Right ventricle myocardium superior (tissue), 1 donor: ENCODE data around the gene MCFD2. TPM values are rescaled to one million over a fixed set of nuclear protein-coding genes. Genes with fewer than 3 reads are reported as not detected.
"Not testable (repeated sequence)": the region's sequence is repeated elsewhere in the genome, so short reads cannot be mapped to it uniquely, and the experiment has no call there.

ENCODE experiments used
- ATAC-seq: fragments of 200-7000 bp; cut with Tn5 transposase; one replicate; pipeline ENCODE4 v1.9.1; 2020; ENCODE audit warnings: mild to moderate bottlenecking; ENCODE audit not compliant: poor library complexity
- DNase-seq: peaks from one replicate; pipeline ENCODE4 v3.0.0-alpha.2; 2020
- intact Hi-C: fragments of 100-400 bp; cut with DNase I; formaldehyde crosslinking; loops from one replicate; pipeline ENCODE4 v1.11.2; 2022
- total RNA-seq: library from RNA; stranded (reverse); fragmentation: NEBNext Ultra II Directional; extraction: Animal tissue kit (Norgen Biotek cat#: 25700); gene quantifications from one replicate; pipeline ENCODE4 v1.2.1, GENCODE V29; 2021
- donor health status: DM: no; HTN: yes; CAD: no; lungs with severe emphysema.

Gene MCFD2
- total RNA-seq, 1 donor from 2014 or later, result 57.1 TPM

GRCh38 chr2:46913471-46914381 is 1.9 kb downstream of the MCFD2 start:
- DNase-seq (no peak), ATAC-seq (no peak)
- intact Hi-C loops, result no loop called here

GRCh38 chr2:46909771-46910419 is 5.7 kb downstream of the MCFD2 start:
- DNase-seq (no peak), ATAC-seq (peak; percentile 19)
- intact Hi-C loops, result no loop called here

GRCh38 chr2:46909150-46909549 is 6.5 kb downstream of the MCFD2 start:
- intact Hi-C loops, result no loop called here
- ATAC-seq, result no peak
- no peak for DNase-seq

DNA sequence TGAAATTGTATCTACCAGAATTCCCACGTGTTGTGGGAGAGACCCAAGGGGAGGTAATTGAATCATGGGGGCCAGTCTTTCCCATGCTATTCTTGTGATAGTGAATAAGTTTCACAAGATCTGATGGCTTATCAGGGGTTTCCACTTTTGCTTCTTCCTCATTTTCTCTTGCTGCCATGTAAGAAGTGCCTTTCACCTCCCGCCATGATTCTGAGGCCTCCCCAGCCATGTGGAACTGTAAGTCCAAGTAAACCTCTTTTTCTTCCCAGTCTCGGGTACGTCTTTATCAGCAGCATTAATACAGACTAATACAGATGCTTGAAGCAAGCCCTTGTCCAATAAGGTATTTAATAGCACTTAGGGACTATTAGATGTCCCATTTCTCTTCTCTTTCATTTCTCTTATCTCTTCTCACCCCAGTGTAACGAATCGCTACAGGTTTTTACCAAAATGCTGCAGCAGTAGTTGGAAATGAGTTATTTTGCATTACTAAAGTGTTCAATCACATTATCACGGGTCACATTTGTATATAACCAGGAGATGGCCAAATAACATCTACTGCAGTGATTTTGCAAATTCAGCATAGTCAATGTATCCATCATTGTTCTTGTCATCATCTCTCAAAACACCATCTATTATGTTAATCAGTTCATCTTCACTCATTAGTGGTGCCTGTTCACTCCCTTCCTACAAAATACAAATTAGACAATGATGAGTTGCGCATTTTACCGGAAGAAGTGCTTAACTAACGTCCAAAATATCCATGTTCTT is 10.5 kb downstream of the MCFD2 start:
- ATAC-seq, DNase-seq, intact Hi-C loops: not testable (repeated sequence)

DNA sequence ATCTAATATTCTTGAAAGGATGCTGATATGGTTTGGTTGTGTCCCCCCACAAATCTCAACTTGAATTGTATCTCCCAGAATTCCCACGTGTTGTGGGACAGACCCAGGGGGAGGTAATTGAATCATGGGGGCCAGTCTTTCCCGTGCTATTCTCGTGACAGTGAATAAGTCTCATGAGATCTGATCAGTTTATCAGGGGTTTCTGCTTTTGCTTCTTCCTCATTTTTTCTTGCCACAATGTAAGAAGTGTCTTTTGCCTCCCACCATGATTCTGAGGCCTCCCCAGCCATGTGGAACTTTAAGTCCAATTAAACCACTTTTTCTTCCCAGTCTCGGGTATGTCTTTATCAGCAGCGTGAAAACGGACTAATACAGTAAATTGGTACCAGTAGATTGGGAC is 12.6 kb downstream of the MCFD2 start:
- DNase-seq, ATAC-seq, intact Hi-C loops: not testable (repeated sequence)

- ATAC-seq (no peak), DNase-seq (no peak)
- intact Hi-C loops, result no loop called here
Measured at GRCh38 chr2:46902465-46902864, 13.1 kb downstream of the MCFD2 start.

GRCh38 chr2:46901611-46902010 is 14.0 kb downstream of the MCFD2 start:
- intact Hi-C loops, result no loop called here
- DNase-seq, result no peak
- ATAC-seq, result no peak

DNA sequence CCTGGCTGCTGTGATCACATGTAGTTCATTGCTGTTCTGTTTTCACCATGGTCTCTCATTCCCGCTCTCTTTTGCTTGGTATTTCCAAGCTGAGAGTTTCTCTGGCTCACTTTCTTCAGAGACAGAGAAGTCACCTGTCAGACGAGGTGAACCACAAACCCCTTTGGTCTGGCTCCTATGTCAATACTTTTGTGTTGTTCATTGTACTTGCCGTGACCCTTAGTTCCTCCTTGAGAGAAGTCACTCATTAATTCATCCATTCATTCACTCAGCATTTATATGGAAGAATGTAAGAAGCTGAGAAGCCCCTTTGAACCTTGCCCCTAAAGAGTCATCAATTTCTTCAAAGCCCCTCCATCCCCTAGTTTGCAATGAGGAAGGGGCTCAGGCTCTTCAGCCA is 15.2 kb downstream of the MCFD2 start:
- DNase-seq (no peak), ATAC-seq (no peak)
- intact Hi-C loops, result no loop called here

DNA sequence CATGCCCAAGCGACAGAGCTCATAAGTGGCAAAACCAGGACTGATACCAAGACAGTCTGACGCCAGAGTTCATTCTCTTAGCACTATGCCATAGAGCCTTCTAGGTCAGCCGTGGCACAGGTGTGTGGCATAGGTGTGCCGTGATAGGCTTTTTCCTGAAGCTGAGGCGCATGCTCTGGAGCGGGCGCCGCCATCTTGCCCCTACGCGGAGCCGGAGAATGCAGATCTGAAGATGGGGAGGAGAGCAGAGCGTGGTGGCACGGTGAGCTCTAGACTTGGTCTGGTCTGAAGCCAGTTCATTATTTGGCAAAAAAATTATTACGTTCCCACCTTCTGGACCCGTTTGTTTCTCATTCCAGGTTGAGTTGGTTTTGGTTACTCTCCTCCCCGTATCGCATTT is 16.6 kb downstream of the MCFD2 start:
- no peak for ATAC-seq
- no peak for DNase-seq
- intact Hi-C loops, result no loop called here

DNA sequence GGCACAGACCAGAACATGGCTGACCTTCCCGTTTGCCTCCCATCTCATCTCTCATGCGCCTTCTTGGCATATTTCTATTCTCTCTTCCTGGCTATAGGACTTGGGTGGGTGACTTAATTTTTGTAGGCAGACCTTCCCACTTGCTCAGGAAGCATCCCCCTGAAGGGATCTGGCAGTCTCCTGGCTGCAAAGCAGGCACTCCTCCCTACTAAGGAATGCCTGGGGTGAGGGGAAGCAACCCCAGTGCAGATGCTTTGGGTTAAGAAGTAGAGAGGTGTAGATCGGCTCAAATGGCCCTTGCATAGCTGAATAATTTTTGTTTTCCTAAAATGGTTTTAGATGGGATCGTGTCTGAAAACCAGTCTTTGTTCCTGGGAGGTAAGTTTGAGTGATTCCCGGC is 17.6 kb downstream of the MCFD2 start:
- no peak for ATAC-seq
- no peak for DNase-seq
- intact Hi-C loops, result no loop called here

DNA sequence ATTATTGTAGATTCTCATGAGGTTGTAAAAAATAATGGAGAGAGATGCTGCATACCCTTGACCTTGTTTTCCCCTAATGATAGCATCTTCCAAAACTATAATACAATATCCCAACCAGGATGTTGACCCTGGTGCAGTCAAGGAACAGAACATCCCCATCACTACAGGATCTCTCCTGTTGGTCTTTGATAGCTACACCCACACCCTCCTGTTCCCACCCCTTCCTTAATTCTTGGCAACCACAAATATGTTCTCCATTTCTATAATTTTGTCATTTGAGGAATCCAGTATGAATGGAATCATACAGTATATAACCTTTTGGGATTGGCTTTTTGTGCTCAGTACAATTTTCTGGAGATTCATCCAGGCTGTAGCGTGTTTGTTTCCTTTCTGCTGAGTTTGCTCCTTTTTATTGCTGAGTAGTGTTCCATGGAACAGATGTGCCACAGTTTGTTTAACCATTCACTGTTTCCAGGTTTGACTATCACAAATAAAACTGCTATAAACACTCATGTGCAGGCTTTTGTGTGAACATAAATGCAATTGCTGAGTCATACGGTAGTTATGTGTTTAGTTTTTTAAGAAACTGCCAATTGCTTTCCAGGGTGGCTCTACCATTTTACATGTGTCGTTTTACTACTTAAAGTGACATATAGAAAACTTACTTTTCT is 22.2 kb downstream of the MCFD2 start:
- intact Hi-C loops, result no loop called here
- no peak for DNase-seq
- ATAC-seq, result no peak

GRCh38 chr2:46891956-46892553 is 23.6 kb downstream of the MCFD2 start:
- intact Hi-C loops, result no loop called here
- ATAC-seq (no peak), DNase-seq (no peak)

GRCh38 chr2:46888421-46888952 is 27.1 kb downstream of the MCFD2 start:
- ATAC-seq (peak; percentile 11), DNase-seq (no peak)
- intact Hi-C loops, result loop anchor here (5.0 kb wide), 2 partner anchors 231 to 256 kb away; no protein-coding TSS in a partner anchor

GRCh38 chr2:46887028-46887885 is 28.3 kb downstream of the MCFD2 start:
- intact Hi-C loops, result loop anchor here (5.0 kb wide), 2 partner anchors 230 to 255 kb away; no protein-coding TSS in a partner anchor

GRCh38 chr2:46886268-46887027 is 29.2 kb downstream of the MCFD2 start:
- no peak for DNase-seq
- no peak for ATAC-seq
- intact Hi-C loops, result loop anchor here (5.0 kb wide), 2 partner anchors 229 to 254 kb away; no protein-coding TSS in a partner anchor

More at GRCh38 chr2:46887028-46887885, 28.3 kb downstream of the MCFD2 start:
- DNase-seq, result no peak
- ATAC-seq, result no peak

DNA sequence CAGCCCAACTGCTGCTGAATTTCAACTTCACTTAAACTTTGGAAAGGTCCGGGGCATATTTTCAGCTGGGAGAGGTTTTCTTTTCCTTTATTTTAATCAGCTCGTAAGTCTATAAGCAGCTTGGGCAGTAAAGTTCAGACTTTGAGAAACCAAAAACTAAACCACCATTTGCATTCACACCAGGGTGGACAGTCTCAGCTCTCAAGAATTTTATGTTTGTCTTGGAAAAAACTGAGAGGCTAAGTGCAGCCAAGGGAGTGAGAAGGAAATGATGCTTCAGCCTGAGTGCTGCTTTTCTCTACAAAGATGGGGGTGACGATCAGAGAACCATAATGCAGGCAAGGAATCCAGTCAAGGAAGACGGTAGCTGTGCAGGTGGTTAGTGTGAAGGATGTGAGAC is 30.2 kb downstream of the MCFD2 start:
- ATAC-seq (no peak), DNase-seq (no peak)
- intact Hi-C loops, result loop anchor here (5.0 kb wide), 2 partner anchors 228 to 253 kb away; no protein-coding TSS in a partner anchor
